ENCODE measurements around the gene APBA3. TPM values are rescaled to one million over a fixed set of nuclear protein-coding genes. Genes with fewer than 3 reads are reported as not detected.

APBA3 gene
- total and polyA plus RNA-seq, 2 experiments from 2014 or later, result 34.3 to 49.4 TPM

GRCh38 chr19:3803114-3803888 is 41.8 kb upstream of the APBA3 start:
- TF ChIP-seq CTCF (IDR thresholded peaks at IDR 0.05; ENCODE audit: low read depth, low read length), result no peak
- H3K36me3 ChIP-seq, result no peaks in the 10 kb centered on the region
- DNase-seq (ENCODE audit: low read depth in 1 of 2, low spot score in 1 of 2), result no peak
- H3K27ac ChIP-seq, result no peak overlapping the region
- H3K4me3 ChIP-seq, result no peak overlapping the region
- no peaks in the 10 kb centered on the region for H3K4me1 ChIP-seq (ENCODE audit: low read depth)
- H3K27me3 ChIP-seq, result peaks cover 38% of the 10 kb centered on the region
- H3K9me3 ChIP-seq (ENCODE audit: low read depth), result no peaks in the 10 kb centered on the region

GRCh38 chr19:3801412-3802096 is 40.1 kb upstream of the APBA3 start:
- peak; percentile 21 to 32 for DNase-seq (ENCODE audit: low read depth in 1 of 2, low spot score in 1 of 2)
- Histone ChIP-seq H3K9me3 (ENCODE audit: low read depth) (no peaks in the 10 kb centered on the region), H3K4me1 (ENCODE audit: low read depth) (no peaks in the 10 kb centered on the region), H3K27me3 (peaks cover 38% of the 10 kb centered on the region), H3K27ac (no peak overlapping the region), H3K4me3 (no peak overlapping the region), H3K36me3 (no peaks in the 10 kb centered on the region)
- TF ChIP-seq CTCF (IDR thresholded peaks at IDR 0.05; ENCODE audit: low read depth, low read length), result peak; percentile 26

- no peaks in the 10 kb centered on the region for H3K4me1 ChIP-seq (ENCODE audit: low read depth)
- no peak overlapping the region for H3K27ac ChIP-seq
- no peaks in the 10 kb centered on the region for H3K9me3 ChIP-seq (ENCODE audit: low read depth)
- DNase-seq (ENCODE audit: low read depth in 1 of 2, low spot score in 1 of 2), result no peak
- H3K27me3 ChIP-seq, result peaks cover 38% of the 10 kb centered on the region
- no peak for TF ChIP-seq CTCF (IDR thresholded peaks at IDR 0.05; ENCODE audit: low read depth, low read length)
- no peaks in the 10 kb centered on the region for H3K36me3 ChIP-seq
- no peak overlapping the region for H3K4me3 ChIP-seq
These were observed 39.5 kb upstream of the APBA3 start for GRCh38 chr19:3800996-3801395.

GRCh38 chr19:3798137-3798536 is 36.6 kb upstream of the APBA3 start:
- no peaks in the 10 kb centered on the region for H3K36me3 ChIP-seq
- no peak for TF ChIP-seq CTCF (IDR thresholded peaks at IDR 0.05; ENCODE audit: low read depth, low read length)
- H3K27ac ChIP-seq, result no peak overlapping the region
- no peaks in the 10 kb centered on the region for H3K4me1 ChIP-seq (ENCODE audit: low read depth)
- H3K9me3 ChIP-seq (ENCODE audit: low read depth), result no peaks in the 10 kb centered on the region
- no peak overlapping the region for H3K4me3 ChIP-seq
- no peak for DNase-seq (ENCODE audit: low read depth in 1 of 2, low spot score in 1 of 2)
- H3K27me3 ChIP-seq, result peaks cover 38% of the 10 kb centered on the region

GRCh38 chr19:3796358-3796757 is 34.9 kb upstream of the APBA3 start:
- Histone ChIP-seq H3K36me3 (no peaks in the 10 kb centered on the region), H3K9me3 (ENCODE audit: low read depth) (no peaks in the 10 kb centered on the region), H3K27me3 (peaks cover 24% of the 10 kb centered on the region), H3K27ac (no peak overlapping the region), H3K4me1 (ENCODE audit: low read depth) (no peaks in the 10 kb centered on the region), H3K4me3 (no peak overlapping the region)
- TF ChIP-seq CTCF (IDR thresholded peaks at IDR 0.05; ENCODE audit: low read depth, low read length), result no peak
- DNase-seq (ENCODE audit: low read depth in 1 of 2, low spot score in 1 of 2), result no peak

Data from cardiac muscle cell (in vitro differentiated cells and primary cell).